Epithelial cell of umbilical artery (primary cell): ENCODE data around the gene TEX53. TPM values are rescaled to one million over a fixed set of nuclear protein-coding genes. Genes with fewer than 3 reads are reported as not detected.

ENCODE experiments used
- total RNA-seq: library from RNA; depleted of rRNA; stranded (reverse); fragments of >200 nt; gene quantifications from 2 replicates; pipeline ENCODE4 v1.2.3, GENCODE V29; 2014

The TEX53 gene
- total RNA-seq = not detected in 2 replicates

GRCh38 chr9:114657705-114658104 lies at the start of gene TEX53:
TEX53 (minus strand) TSS chr9:114657805; CDS start chr9:114657774, 31 bp downstream.

DNA sequence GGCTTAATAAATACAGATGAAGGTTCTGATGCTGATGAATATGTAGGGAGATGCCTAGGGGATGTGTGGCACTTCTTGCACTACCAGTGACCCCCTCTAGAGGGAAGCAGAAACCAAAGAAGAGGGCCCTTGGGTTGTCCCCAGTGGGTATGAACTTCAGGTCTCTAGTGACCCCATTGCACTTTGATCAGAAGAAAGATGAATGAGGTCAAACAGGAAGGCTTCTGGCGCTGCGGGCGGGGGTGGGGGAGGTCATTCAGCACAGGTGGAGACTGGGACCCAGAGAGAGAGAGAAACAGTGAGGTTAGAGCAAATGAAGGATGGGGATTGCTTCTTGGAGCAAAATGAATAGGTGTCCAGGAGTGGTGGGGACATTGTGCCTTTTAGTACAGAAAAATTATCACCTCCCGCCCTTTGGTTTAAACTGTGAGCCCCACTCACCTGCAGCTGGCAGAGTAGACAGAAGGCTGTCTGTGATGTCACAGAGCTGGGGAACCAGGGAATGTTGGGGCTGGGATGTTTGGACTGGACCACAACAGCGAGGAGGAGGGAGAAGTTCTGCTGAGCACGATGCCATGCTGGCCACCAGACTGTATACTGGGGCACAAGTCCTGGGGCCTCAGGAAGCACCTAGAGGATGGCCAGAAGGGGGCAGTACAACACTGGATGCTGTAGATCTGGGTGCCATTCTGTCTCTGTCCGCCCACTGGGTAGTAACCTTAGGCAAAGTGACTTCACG lies 24.2 kb upstream of the TEX53 start, which contains the start of gene TEX48:
TEX48 (minus strand) TSS at position 599 of the 739 bp plus-strand sequence. CDS start 10,469 bp downstream, outside the sequence.

Other genes with a start within 250 kb of the TEX53 start
- gene WHRN, start 152.3 kb downstream of the TEX53 start, total RNA-seq = under 0.01 TPM in 1 of 2 replicates, not detected in the other
- 132 and 146 TPM in 2 replicates for gene ATP6V1G1, start 70.0 kb downstream of the TEX53 start, total RNA-seq
- 1.9 and 2.3 TPM in 2 replicates for gene TMEM268, start 46.5 kb downstream of the TEX53 start, total RNA-seq
- gene TEX48, start 24.4 kb upstream of the TEX53 start, total RNA-seq = not detected in 2 replicates
- gene TNFSF15, start 148.2 kb upstream of the TEX53 start, total RNA-seq = 7.3 and 11.7 TPM in 2 replicates